Measurements from ENCODE around the gene CAPZB. TPM values are rescaled to one million over a fixed set of nuclear protein-coding genes. Genes with fewer than 3 reads are reported as not detected.

CAPZB gene
- total and polyA plus RNA-seq, 2 donors (not counting 3 experiments of a cell fraction or from before 2014, with no cell fraction given): 196 to 347 TPM

DNA sequence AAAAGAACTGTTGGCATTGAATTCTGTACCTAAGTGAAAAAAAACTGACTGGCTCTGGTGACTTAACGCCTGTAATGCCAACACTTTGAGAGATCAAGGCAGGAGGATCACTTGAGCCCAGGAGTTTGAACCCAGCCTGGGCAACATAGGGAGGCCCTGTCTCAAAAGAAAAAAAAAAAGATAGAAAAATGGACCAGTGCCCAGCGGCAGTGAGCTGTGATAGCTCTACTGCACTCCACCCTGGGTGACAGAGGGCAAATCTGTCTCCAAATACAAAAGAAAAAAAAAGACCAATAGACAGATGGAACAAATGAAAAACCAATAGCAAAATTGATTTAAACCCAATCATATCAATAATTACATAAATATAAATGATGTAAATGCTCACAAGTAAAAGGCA, 196.1 kb downstream of the CAPZB start:
- ChIA-PET POLR2A (no interaction called here), CTCF (no interaction called here)
- Histone ChIP-seq H3K4me1 (ENCODE audit: control insufficient read depth, extremely low read depth, insufficient read depth, low read length) (peaks cover 5% of the 10 kb centered on the region), H3K9me3 (replicated peaks; ENCODE audit: control insufficient read depth, insufficient read depth, low read length) (no peaks in the 10 kb centered on the region), H3K4me3 (replicated peaks in 1 of 3; ENCODE audit: insufficient read depth in 1 of 3, low read depth in 1 of 3, low read length in 3 of 3) (peak overlapping the region in 1 of 3 experiments; percentile 54), H3K27ac (ENCODE audit: insufficient read depth, low read depth, low read length) (no peak overlapping the region), H3K27me3 (ENCODE audit: control insufficient read depth in 2 of 2, insufficient read depth in 2 of 2, low read length in 2 of 2) (no peaks in the 10 kb centered on the region), H3K79me2 (ENCODE audit: control insufficient read depth, insufficient read depth, low read length) (no peaks in the 10 kb centered on the region), H3K4me2 (ENCODE audit: insufficient read depth, low read length) (peak overlapping the region; percentile 86), H3K9ac (replicated peaks; ENCODE audit: extremely low read depth, insufficient read depth, low read length) (no peak overlapping the region), H2AFZ (ENCODE audit: low read depth, low read length) (peak overlapping the region; percentile 99), H4K20me1 (replicated peaks; ENCODE audit: control insufficient read depth, extremely low read depth, insufficient read depth, low read length) (no peaks in the 10 kb centered on the region), H3K36me3 (ENCODE audit: control insufficient read depth in 2 of 2, extremely low read depth in 1 of 2, insufficient read depth in 2 of 2, low read length in 2 of 2) (no peaks in the 10 kb centered on the region), H3K9me1 (replicated peaks; ENCODE audit: control insufficient read depth, extremely low read depth, insufficient read depth, low read length) (no peaks in the 10 kb centered on the region)
- no peak for DNase-seq (ENCODE audit: low read depth, low spot score)
- TF ChIP-seq FOS (IDR thresholded peaks at IDR 0.05; ENCODE audit: borderline replicate concordance, insufficient read depth, low read length) (no peak), POLR2A (IDR thresholded peaks at IDR 0.05; ENCODE audit: low read depth, low read length) (no peak), CTCF (IDR thresholded peaks at IDR 0.05; ENCODE audit: extremely low read depth in 1 of 2, insufficient read depth in 1 of 2, low read depth in 1 of 2, low read length in 2 of 2) (no peak), MAX (IDR thresholded peaks at IDR 0.05; ENCODE audit: insufficient read depth, insufficient read length) (no peak), JUN (IDR thresholded peaks at IDR 0.05; ENCODE audit: borderline replicate concordance, insufficient read depth, insufficient read length, low read depth) (no peak), EZH2 (IDR thresholded peaks at IDR 0.05; ENCODE audit: borderline replicate concordance, low read depth, low read length, severe bottlenecking) (no peak)
- dilution Hi-C loops (cut with MboI; ENCODE audit: extremely low pct_ligation_motif_present, low sequenced_read_pairs) (no loop called here), intact Hi-C loops (cut with micrococcal nuclease) (no loop called here)
- BruUV-seq (replicated peaks): no TSS peak
- no peak for FAIRE-seq

Small RNAs within 50 kb of the gene (small RNA-seq; reads per million reads assigned to genes)
- gene RN7SL277P (ENCODE audit: insufficient read depth, insufficient read length, low read depth, low replicate concordance) (not detected), gene RNU4-28P (ENCODE audit: insufficient read depth, insufficient read length, low read depth, low replicate concordance) (not detected), gene RNU6-1099P (ENCODE audit: insufficient read depth, insufficient read length, low read depth, low replicate concordance) (not detected)

Other genes starting within 250 kb of the CAPZB start
- gene EMC1, start 234.0 kb downstream of the CAPZB start, total RNA-seq: 77.5 and 84.8 TPM in 2 replicates
- 164 and 169 TPM in 2 replicates for gene EMC1, start 234.0 kb downstream of the CAPZB start, polyA plus RNA-seq
- gene MRTO4, start 233.7 kb downstream of the CAPZB start, total RNA-seq: 47.7 and 49.4 TPM in 2 replicates
- gene MRTO4, start 233.7 kb downstream of the CAPZB start, polyA plus RNA-seq: 27.2 and 33.6 TPM in 2 replicates
- 0.49 and 0.85 TPM in 2 replicates for gene AKR7A3, start 196.8 kb downstream of the CAPZB start, total RNA-seq
- 0.50 and 0.51 TPM in 2 replicates for gene AKR7A3, start 196.8 kb downstream of the CAPZB start, polyA plus RNA-seq
- gene AKR7A2, start 173.4 kb downstream of the CAPZB start, total RNA-seq: 45.2 and 48.0 TPM in 2 replicates
- 69.9 and 70.7 TPM in 2 replicates for gene AKR7A2, start 173.4 kb downstream of the CAPZB start, polyA plus RNA-seq
- gene SLC66A1, start 173.2 kb downstream of the CAPZB start, total RNA-seq: 15.3 and 17.6 TPM in 2 replicates
- gene SLC66A1, start 173.2 kb downstream of the CAPZB start, polyA plus RNA-seq: 32.6 and 42.1 TPM in 2 replicates
- 39.8 and 40.5 TPM in 2 replicates for gene NBL1, start 158.8 kb upstream of the CAPZB start, total RNA-seq
- 36.2 and 49.6 TPM in 2 replicates for gene NBL1, start 158.8 kb upstream of the CAPZB start, polyA plus RNA-seq
- not detected in 2 replicates for gene HTR6, start 179.3 kb upstream of the CAPZB start, total RNA-seq
- not detected in 2 replicates for gene HTR6, start 179.3 kb upstream of the CAPZB start, polyA plus RNA-seq